Skeletal muscle satellite cell (primary cell): ENCODE data around the gene RAB6D.
"Not testable (repeated sequence)": the region's sequence is repeated elsewhere in the genome, so short reads cannot be mapped to it uniquely, and the experiment has no call there.

Experiments
- H3K27me3 ChIP-seq: 2 replicates; pipeline ENCODE4 v1.7.0; 2013; ENCODE audit warnings: low read length; ENCODE audit not compliant: control insufficient read depth, insufficient read depth
- H3K36me3 ChIP-seq: 2 replicates; pipeline ENCODE4 v1.7.0; 2013; ENCODE audit warnings: mild to moderate bottlenecking, control low read depth, low read length; ENCODE audit not compliant: insufficient read depth
- H3K4me1 ChIP-seq: 2 replicates; pipeline ENCODE4 v1.7.0; 2013; ENCODE audit warnings: low read length; ENCODE audit not compliant: control insufficient read depth, insufficient read depth
- H3K4me2 ChIP-seq: 2 replicates; pipeline ENCODE4 v1.7.0; 2013; ENCODE audit warnings: mild to moderate bottlenecking, low read length
- H3K4me3 ChIP-seq: 2 replicates; pipeline ENCODE4 v1.7.0; 2013; ENCODE audit warnings: low read length
- H3K9ac ChIP-seq: 2 replicates; pipeline ENCODE4 v1.7.0; 2013; ENCODE audit warnings: mild to moderate bottlenecking, low read depth, low read length, moderate library complexity
- H3K9me3 ChIP-seq: replicated peaks from 2 replicates; pipeline ENCODE4 v1.7.0; 2013; ENCODE audit warnings: mild to moderate bottlenecking, control low read depth, low read length

The RAB6D gene

DNA sequence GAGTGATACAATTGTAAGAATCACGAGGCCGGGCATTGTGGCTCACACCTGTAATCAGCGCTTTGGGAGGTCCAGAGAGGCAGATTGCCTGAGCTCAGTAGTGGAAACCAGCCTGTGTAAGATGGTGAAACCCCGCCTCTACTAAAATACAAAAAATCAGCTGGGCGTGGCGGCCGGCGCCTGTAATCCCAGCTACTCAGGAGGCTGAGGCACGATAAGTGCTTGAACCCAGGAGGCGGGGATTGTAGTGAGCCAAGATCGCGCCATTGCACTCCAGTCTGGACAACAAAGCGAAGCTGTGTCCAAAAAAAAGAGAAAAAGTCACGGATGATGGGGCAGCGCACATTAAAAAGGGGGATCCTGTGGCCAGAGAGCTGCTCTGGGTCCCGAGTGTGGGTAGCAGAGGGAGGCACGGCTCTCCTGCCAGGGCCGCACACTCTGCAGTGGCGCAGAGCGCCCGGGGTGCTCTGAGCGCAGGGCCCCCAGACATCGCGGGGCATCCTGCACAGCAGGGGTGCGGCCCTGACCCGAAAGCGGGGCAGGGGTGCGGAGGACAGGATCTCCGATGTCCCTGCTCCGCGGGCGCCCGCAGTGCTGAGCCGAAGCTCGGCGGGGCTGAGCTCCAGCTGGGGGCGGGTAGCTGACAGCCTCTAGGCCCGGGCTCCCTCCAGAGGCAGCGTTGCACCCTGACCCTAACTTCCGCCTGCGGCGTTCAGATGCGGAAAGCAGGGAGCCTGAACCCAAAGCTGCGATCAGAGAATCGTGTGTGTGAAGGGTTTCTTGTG lies 30.4 kb upstream of the RAB6D start:
- Histone ChIP-seq H3K9ac (no peak overlapping the region), H3K27me3 (no peaks in the 10 kb centered on the region), H3K9me3 (no peaks in the 10 kb centered on the region), H3K36me3 (no peaks in the 10 kb centered on the region), H3K4me3 (no peak overlapping the region), H3K4me2 (peak overlapping the region; percentile 63), H3K4me1 (no peaks in the 10 kb centered on the region)

DNA sequence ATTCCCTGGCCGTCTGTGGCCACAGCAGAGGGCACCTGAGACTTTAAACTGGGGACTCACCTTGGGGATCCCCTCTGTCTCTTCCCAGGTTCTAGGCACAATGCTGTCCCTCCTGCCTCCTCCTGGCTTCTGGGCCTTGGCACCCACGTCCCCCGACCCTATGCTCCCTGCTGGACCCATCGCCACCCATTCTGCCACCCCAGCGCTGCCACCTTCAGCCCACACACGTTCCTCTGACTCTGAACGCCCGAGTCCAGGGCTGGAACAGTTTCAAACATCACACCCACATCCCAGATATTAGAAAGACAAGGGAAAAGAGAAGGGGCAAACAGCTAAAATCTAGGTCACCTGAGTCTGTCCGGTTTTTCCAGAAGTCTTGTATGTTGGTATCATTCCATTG lies 28.0 kb upstream of the RAB6D start:
- H3K4me1 ChIP-seq, H3K9me3 ChIP-seq, H3K9ac ChIP-seq, H3K36me3 ChIP-seq, H3K27me3 ChIP-seq, H3K4me2 ChIP-seq, H3K4me3 ChIP-seq: not testable (repeated sequence)

- not testable (repeated sequence) for H3K27me3 ChIP-seq, H3K4me3 ChIP-seq, H3K4me1 ChIP-seq, H3K36me3 ChIP-seq, H3K4me2 ChIP-seq, H3K9me3 ChIP-seq, H3K9ac ChIP-seq
Measured at GRCh38 chr2:131391471-131391870, 27.5 kb upstream of the RAB6D start.

DNA sequence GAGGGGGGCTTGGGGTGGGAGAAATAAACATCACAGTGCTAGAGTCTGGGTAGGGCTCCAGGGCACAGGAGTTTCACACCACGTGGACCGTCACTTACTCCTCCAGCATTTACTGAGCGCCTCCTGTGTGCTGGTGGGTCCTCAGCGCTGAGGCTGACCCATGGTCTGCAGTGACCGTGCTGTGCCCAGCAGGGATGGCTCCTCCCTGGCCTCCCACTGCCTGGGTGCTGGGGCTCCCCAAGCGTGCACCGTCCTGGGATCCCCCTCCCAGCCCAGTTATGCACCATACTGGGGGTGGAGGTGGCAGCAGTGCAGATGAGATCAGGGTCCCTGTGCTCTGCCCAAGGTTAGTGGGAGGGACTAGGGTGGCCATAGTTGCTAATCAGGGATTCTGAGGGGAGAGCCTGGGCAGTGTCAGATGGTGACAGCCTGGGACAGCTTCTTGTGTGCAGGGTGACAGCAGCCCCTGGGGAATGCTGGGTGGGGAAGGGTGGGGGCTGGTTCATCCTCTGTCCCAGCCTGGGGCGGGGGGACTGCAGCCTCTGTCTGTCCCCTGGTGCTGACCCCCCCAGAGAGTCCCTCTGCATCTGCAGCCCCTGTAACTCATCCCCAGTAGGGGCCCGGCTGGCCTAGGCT lies 26.6 kb upstream of the RAB6D start:
- not testable (repeated sequence) for H3K4me3 ChIP-seq

DNA sequence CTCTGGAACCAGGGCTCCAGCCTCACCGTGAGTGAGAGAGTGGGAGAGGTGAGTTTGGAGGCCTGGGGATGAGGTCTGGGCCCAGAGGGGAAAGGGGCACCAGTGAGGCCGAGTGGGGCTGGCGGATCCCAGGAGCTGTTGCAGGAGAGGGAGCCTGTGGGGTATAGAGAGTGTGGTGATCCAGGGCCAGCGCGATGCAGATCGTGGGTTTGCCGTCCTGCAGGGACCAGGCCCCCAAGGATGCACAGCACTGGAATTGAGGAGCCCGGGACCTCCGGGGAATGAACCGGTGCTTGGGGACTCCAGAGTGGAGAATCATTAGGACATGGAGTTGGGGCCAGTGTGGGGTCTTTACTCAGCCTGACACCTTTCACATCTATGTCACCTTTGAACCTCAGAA lies 25.7 kb upstream of the RAB6D start:
- Histone ChIP-seq H3K9me3 (no peaks in the 10 kb centered on the region), H3K4me1 (no peaks in the 10 kb centered on the region), H3K9ac (no peak overlapping the region), H3K4me2 (no peak overlapping the region), H3K27me3 (no peaks in the 10 kb centered on the region), H3K36me3 (no peaks in the 10 kb centered on the region), H3K4me3 (no peak overlapping the region)

More for the DNA sequence above, 26.6 kb upstream of the RAB6D start:
- H3K9ac ChIP-seq, H3K4me2 ChIP-seq, H3K4me1 ChIP-seq, H3K27me3 ChIP-seq, H3K9me3 ChIP-seq, H3K36me3 ChIP-seq: not testable (repeated sequence)

- not testable (repeated sequence) for H3K27me3 ChIP-seq, H3K36me3 ChIP-seq, H3K4me1 ChIP-seq, H3K9me3 ChIP-seq, H3K9ac ChIP-seq, H3K4me2 ChIP-seq, H3K4me3 ChIP-seq
Measured at GRCh38 chr2:131388834-131389233, 24.9 kb upstream of the RAB6D start.

DNA sequence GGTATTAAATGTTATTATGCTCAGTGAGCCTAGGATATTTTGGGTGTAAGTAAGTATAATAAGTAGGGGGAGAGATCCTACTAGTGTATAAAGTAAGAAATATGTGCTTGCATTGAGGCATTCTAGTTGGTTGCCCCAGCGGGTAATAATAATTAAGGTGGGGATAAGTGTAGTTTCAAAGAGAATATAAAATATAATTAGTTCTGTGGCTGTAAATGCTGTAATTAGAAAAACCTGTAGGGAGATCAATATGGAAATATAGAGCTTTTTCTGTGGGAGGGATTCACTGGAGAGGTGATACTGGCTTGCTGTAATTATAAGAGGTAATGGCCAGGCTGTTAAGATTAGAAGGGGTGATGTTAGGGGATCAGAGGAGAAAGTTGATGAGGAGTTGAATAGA lies 9.1 kb upstream of the RAB6D start:
- not testable (repeated sequence) for H3K9me3 ChIP-seq, H3K36me3 ChIP-seq, H3K27me3 ChIP-seq, H3K4me1 ChIP-seq, H3K9ac ChIP-seq, H3K4me3 ChIP-seq, H3K4me2 ChIP-seq

GRCh38 chr2:131369954-131370353 lies 6.0 kb upstream of the RAB6D start:
- Histone ChIP-seq H3K4me3 (no peak overlapping the region), H3K9me3 (no peaks in the 10 kb centered on the region), H3K4me2 (no peak overlapping the region), H3K9ac (no peak overlapping the region), H3K27me3 (peaks cover under 1% of the 10 kb centered on the region), H3K4me1 (no peaks in the 10 kb centered on the region), H3K36me3 (no peaks in the 10 kb centered on the region)

DNA sequence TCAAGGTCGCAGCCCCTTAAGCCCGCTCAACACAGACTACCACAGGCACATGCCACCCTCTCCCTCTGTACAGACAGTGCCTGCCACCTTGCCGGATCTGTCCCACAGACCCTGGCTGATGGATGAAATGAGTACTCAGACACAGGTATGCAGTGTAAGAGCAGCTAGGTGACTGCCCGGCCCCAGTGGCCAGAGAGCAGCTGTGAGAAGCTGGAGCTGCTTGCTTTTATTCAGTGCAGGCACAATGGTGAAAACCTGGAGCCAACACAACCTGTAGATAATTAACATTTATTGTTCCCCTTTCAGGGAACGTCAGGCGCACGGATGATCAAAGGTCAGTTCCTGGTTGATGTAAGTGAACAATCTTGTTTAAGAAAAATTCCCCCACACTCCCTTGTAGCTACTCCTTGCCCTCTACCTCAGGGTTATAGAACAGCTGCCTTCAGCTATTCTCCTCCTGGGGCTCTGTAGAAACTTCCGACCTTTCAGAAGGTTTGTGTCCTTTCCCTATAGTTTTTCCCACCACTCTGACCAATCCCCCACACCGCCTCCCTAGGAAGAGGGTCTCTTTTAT lies 4.6 kb upstream of the RAB6D start:
- H3K4me2 ChIP-seq, H3K4me1 ChIP-seq, H3K4me3 ChIP-seq, H3K27me3 ChIP-seq, H3K9me3 ChIP-seq, H3K36me3 ChIP-seq, H3K9ac ChIP-seq: not testable (repeated sequence)

- no peaks in the 10 kb centered on the region for H3K4me1 ChIP-seq
- no peak overlapping the region for H3K9ac ChIP-seq
- H3K4me2 ChIP-seq, result no peak overlapping the region
- H3K9me3 ChIP-seq, result no peaks in the 10 kb centered on the region
- H3K4me3 ChIP-seq, result no peak overlapping the region
- H3K27me3 ChIP-seq, result peaks cover 9% of the 10 kb centered on the region
- no peaks in the 10 kb centered on the region for H3K36me3 ChIP-seq
Measured at GRCh38 chr2:131367352-131367751, 3.4 kb upstream of the RAB6D start.

DNA sequence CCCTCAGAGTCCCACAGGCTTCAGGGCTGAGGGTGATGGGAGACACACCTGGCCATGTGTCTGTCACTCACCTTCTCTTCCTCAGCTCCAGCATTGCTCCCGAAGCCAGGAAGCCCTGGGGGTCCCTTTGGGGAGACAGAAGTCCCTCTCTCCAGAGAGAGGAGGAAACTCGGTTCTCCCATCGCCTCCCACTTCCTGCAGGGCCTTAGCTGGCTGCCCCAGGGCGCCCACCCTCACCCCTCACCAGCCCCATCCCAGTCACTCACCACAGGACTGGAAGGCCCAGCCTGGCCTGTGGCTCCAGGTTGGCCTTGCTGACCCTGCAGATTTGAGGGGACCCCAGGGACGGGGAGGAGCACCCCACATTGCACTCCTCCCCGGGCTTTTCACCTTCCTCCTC lies 2.7 kb upstream of the RAB6D start:
- Histone ChIP-seq H3K27me3 (peaks cover 9% of the 10 kb centered on the region), H3K4me2 (no peak overlapping the region), H3K4me3 (no peak overlapping the region), H3K9ac (no peak overlapping the region), H3K36me3 (no peaks in the 10 kb centered on the region), H3K9me3 (no peaks in the 10 kb centered on the region), H3K4me1 (no peaks in the 10 kb centered on the region)

GRCh38 chr2:131365452-131365851 lies 1.5 kb upstream of the RAB6D start:
- Histone ChIP-seq H3K27me3 (peaks cover 9% of the 10 kb centered on the region), H3K9ac (no peak overlapping the region), H3K4me2 (no peak overlapping the region)

More at GRCh38 chr2:131365452-131365851, 1.5 kb upstream of the RAB6D start:
- H3K4me3 ChIP-seq, result no peak overlapping the region
- H3K36me3 ChIP-seq, result no peaks in the 10 kb centered on the region
- H3K9me3 ChIP-seq, result no peaks in the 10 kb centered on the region
- H3K4me1 ChIP-seq, result no peaks in the 10 kb centered on the region
